ENCODE measurements around the gene SARNP.

Gene SARNP

DNA sequence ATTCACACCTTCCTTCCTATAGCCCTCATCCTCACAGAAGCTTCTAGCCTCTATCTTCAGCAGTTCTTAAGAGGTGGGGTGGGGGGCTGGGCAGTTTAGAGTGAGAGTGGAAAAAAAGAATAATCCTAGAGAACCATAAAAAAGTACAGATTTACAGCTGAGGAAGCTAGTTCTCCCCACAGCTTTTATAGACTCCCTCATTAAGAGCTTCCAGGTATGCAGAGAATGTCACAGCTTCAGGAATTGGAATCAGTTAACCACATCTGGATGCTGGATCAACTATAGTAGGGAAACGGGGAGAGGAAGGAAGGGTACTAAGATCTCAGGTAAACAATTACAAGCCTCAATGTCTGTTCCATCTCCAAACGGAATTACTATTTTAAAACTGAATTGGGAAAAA is 62.3 kb downstream of the SARNP start:
- DNase-seq (ENCODE audit: insufficient read length, low spot score) (no peak), FAIRE-seq (no peak)
- TF ChIP-seq CTCF (IDR thresholded peaks at IDR 0.05; ENCODE audit: insufficient read depth, missing control alignments), result no peak

DNA sequence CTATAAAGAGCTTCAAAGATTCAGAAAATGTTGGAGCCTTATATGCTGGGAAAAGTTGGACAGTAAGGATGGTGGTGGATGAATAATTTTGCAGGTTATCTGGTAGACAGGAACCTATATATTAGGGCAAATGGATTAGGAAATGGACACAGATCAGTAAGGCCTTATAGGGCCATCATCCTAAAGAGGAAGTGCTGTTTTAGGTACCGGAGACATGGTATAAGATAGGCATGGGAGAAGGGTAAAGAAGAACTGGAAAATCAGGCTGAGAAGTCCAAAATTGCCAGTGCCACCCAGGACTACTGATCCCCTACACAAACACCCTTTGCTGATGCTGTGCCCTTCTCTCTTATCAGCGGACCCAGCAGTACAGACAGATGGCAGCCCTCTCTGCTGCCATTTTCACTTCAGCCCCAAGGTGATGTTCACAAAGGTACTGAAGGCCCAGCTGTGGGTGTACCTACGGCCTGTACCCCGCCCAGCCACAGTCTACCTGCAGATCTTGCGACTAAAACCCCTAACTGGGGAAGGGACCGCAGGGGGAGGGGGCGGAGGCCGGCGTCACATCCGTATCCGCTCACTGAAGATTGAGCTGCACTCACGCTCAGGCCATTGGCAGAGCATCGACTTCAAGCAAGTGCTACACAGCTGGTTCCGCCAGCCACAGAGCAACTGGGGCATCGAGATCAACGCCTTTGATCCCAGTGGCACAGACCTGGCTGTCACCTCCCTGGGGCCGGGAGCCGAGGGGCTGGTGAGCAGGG is 69.1 kb downstream of the SARNP start:
- no peak for TF ChIP-seq CTCF (IDR thresholded peaks at IDR 0.05; ENCODE audit: insufficient read depth, missing control alignments)
- FAIRE-seq (no peak), DNase-seq (ENCODE audit: insufficient read length, low spot score) (no peak)

GRCh38 chr12:55746913-55747231 is 70.7 kb downstream of the SARNP start:
- no peak for FAIRE-seq
- no peak for TF ChIP-seq CTCF (IDR thresholded peaks at IDR 0.05; ENCODE audit: insufficient read depth, missing control alignments)
- DNase-seq (ENCODE audit: insufficient read length, low spot score), result no peak

DNA sequence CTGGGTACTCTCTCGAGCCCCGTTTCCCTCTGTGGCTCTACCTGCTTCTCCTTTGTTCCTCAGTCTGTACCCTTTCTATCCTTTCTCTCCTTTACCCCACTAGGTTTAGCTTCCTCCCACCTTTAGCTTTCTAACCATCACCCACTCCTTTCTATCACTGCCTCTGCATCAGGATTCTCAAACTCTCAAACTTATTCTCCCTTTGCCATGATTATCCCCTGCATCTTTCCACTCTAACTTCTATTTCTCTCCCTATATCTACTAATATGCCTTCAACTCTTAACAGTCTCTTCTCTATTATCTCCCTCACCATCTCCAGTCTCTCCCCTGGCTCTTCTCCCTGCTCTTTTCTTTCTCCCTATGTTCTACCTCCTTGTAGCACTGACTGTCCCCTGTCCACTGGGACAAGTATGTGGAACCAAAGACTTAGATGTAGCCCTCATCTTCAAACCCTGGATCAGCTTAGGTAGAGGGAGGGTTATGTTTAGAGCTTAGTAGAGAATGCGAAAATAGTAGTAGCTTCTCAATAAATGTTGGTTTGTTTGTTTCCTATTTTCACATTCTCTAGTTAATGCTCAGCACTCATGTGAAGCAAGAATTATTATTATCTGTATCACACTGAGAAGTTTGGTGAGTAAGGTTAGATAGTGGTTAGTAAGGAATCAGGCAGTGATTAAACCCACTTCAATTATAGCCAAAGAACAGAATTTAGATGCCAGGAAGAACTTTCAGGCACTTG is 71.2 kb downstream of the SARNP start:
- FAIRE-seq (no peak), DNase-seq (ENCODE audit: insufficient read length, low spot score) (no peak)
- TF ChIP-seq CTCF (IDR thresholded peaks at IDR 0.05; ENCODE audit: insufficient read depth, missing control alignments), result no peak

DNA sequence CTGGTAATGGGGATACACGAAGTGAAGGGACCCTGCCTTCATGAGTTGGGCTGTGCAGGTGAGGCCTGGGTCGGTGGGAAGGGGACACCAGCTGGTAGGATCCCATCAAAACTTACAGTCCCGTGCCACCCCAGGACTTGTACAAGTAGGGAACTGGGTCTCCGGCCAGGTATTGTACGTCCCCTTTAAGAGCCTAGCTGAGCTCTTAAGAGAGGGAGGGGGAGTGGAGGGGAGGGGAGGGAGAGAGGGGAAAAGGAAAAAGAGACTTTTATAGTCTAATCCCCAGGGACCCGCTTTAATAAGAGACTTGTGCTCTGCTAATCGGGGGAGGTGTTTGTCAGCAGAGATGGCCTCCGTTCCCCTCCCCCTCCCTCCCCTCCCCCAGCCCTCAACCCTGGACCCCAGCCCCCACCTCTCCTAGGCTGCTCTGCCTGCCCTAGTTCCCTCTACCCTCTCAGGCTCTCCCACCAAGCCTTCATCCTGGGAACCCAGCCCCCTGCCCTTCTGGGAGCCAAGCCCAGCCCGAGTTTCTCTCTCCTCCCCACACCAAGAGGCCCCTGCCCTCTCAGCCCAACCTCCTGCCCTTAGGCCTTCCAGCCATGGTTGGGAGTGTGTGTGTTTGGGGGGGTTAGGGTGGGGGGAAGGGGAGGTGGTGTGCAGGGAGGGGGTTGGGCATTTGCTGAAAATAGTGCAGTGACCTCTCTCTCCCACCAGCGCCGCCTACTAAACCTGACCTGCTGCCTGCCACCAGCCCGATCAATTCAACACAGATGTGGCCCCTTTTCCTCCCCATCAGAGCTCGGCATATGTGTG is 72.0 kb downstream of the SARNP start:
- no peak for TF ChIP-seq CTCF (IDR thresholded peaks at IDR 0.05; ENCODE audit: insufficient read depth, missing control alignments)
- no peak for FAIRE-seq
- DNase-seq (ENCODE audit: insufficient read length, low spot score), result peak; percentile 51

DNA sequence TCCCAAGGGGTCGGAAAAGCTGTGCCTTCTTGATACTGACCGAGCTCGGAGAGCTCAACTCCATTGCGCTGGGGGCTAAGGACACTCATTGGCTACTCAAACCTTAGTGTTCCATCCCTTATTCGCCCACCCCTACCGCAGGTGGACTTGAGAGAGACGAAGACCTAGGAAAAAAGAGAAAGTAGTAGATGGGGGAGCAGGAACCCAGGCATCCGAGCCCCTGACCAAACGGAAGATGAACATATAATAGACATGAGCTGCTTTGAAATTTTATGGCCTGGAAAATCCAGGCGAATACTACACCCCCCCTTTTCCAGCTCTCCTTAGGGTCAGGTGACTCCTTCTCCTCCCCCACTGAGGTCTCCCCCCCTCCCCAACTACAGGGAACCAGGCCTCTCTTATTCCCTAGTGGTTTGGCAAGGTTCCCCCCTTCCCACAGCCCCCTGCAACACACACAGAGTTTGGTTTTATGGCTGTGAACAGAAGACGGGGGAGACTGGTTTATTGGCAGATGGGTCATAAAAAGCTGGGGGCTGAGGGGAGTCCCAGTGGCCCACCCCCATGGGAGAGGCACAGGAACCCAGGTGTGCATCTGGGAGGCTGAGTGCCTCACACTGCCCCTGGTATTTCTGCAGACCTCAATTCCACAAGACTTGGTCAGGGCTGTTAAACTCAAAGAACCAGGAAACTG is 73.0 kb downstream of the SARNP start:
- no peak for TF ChIP-seq CTCF (IDR thresholded peaks at IDR 0.05; ENCODE audit: insufficient read depth, missing control alignments)
- DNase-seq (ENCODE audit: insufficient read length, low spot score) (no peak), FAIRE-seq (no peak)
